Measurements from ENCODE around the gene IL34. TPM values are rescaled to one million over a fixed set of nuclear protein-coding genes. Genes with fewer than 3 reads are reported as not detected.
A peak's percentile ranks its signal among the peaks of the same experiment; 100 is the strongest.
"Not testable (repeated sequence)": the region's sequence is repeated elsewhere in the genome, so short reads cannot be mapped to it uniquely, and the experiment has no call there.

Gene IL34
- total RNA-seq, 1 experiment from 2014 or later: 0.12 TPM

DNA sequence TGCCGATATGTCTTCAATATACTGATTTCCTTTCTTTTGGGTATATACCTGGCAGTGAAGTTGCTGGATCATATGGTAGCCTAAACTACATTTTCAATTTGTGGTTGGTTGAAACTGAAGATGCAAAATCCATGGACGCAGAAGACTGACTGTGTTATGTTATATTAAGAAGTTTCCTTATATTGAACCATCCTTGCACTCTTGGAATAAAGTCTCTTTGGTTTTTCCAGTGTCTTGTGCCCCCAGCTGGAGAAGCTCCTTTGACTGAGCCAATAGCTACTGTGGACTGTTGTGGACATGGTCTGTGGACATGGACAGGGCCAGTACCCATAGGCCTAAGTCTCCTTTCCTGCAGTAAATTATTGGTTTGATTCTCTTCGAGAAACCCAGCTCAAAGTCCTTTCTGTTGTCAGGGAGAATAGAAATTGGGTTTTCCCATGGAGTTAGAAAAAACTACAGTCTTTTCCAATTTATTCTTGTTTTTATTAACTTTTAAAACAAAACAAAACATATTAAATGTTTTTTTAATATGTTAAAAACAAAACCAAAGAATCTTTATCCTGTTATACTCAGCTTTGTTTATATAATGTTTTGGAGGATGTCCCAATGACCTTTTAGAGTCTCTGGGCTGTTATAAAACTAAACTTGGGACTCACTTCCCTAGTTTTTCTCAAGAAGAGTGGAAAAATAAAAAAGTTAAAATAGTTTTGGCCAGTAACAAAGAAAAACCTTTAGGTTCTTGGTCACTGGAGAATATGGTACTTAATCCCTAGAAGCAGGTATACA lies 15.2 kb upstream of the IL34 start:
- DNase-seq (ENCODE audit: low read depth): no peak

DNA sequence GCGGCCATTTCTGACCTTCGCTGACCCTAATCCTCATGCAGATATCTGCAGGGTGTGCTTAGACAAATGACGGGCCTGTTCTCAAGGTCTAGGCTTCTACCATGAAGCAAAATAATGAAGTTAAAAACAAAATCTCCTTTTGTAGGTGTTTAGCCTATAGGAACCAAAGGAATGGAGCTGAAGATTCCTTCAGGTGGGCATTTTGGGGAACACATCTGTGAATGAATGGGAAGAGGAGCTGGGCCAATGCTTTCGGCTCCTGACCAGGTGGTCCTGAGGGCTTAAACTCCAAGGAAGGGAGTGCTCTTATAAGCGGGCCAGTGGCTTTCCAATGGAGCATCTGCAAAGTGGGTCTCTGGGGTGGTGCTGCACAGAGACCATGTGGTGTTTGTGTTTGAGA lies 14.1 kb upstream of the IL34 start:
- no peak for DNase-seq (ENCODE audit: low read depth)

DNA sequence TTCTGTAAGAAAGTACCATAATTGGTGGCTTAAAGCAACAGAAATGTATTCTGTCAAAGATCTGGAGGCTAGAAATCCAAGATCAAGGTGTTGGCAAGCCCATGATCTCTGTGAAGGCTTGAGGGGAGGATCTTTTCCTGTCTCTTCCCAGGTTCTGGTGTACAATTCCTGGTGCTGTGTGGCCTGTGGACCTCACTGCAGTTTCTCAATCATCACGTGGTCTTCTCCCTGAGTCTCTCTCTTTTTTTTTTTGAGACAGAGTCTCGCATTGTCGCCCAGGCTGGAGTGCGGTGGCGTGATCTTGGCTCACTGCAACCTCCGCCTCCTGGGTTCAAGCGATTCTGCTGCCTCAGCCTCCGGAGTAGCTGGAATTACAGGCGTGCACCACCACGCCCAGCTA lies 12.7 kb upstream of the IL34 start:
- not testable (repeated sequence) for DNase-seq (ENCODE audit: low read depth)

DNA sequence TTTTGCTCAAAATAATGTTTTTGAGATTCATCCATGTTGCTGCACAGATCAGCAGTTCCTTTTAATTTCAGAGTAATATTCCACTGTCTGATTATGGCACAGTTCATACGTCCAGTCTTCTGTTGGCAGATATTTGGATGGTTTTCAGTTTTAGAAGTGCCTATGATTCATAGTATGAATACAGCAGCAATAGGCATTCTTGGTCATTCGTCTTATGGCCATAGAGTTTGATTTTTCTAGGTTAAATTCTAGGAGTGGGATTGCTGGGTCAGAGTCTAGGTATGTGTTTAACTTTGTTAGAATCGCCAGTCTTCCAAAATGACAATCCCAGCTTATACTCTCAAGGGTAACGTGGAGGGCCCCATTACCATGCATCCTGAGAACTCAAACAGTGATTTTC lies 11.5 kb upstream of the IL34 start:
- no peak for DNase-seq (ENCODE audit: low read depth)

DNA sequence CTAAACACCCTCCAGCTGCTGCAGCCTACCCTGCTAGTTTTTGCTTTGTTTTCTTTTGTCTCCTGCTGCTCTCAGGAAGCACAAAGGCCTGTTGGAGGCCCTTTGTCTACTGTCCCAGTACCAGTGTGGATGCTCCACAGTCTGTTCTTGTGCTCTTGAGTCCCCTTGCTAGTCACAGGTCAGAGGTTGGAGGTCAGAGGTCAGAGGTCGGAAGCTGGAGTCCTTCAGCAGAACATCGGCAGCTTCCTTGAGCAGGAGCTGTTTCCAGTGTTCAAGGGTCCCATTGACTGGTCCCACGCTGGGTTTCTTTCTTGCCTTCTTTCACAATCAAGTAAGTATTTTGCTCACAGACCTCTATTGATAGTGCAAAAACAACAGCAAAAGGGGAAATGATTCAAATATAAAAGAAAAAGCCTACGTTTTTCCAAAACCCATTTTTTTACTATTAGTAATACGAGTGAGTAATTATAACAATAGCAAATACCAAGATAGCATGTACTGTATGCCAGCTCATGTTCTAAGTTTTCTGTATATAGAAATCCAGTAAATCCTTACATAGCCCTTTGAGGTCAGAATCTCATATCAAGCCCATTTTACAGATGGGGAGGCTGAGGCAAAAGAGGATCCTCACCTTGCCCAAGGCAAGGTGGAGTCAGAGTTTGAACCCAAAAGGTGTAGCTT lies 10.9 kb upstream of the IL34 start:
- no peak for DNase-seq (ENCODE audit: low read depth)

DNA sequence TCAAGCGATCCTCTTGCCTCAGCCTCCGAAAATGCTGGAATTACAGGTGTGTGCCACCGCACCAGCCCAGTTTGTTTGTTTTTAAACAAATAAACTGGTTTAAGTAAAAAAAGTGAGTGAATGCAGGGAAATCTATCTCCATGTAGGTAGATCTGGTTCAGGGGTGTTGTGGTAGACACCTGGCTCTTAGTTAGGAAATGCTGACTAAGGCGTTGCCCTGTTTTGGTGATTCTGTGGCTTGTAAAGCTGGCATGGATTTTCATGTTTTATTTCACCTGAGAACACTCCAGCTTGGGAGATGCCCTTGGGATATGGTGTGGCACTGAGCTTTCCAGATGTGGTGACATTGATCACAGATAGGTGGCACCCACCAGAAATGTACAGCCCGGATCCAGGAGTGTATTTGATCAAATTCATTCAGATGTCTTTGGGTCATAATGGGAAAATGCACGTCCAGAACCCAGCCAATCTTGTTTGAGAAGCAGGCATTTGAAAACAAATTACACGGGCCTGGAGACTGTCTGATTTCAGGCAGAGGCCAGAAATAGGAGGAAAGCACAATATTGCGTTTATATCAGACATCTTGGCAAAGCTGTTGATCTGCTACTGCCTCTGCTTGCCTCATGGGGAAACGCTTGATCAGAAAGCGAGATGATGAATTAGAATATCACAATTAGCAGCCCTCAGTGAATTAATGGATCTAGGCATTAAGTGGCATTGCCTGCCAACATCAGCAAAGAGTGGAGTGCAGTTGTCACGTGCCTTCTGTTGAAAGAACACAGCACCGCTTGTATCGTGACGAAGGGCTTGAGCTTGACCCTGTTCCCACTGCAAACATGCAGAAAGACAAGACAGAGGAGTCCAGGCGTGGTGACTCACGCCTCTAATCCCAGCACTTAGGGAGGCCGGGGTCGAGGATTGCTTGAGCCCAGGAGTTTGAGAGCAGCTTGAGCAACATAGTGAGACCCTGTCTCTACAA lies 7.3 kb upstream of the IL34 start:
- DNase-seq (ENCODE audit: low read depth): peak; percentile 51

DNA sequence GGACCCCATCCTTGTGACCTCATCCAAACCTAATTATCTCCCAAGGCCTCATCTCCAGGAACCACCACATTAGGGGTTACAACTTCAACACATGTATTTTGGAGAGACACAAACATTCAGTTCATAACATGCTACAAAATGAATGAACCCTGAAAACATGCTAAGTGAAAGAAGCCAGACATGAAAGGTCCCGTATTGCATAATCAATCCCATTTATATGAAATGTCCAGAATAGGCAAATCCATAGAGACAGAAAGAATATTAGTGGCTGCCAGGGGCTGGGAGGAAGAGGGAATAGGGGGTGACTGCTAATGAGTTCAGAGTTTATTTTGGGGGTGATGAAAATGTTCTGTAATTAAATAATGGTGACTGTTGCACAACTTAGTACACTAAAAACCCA lies 3.7 kb upstream of the IL34 start:
- DNase-seq (ENCODE audit: low read depth): no peak

DNA sequence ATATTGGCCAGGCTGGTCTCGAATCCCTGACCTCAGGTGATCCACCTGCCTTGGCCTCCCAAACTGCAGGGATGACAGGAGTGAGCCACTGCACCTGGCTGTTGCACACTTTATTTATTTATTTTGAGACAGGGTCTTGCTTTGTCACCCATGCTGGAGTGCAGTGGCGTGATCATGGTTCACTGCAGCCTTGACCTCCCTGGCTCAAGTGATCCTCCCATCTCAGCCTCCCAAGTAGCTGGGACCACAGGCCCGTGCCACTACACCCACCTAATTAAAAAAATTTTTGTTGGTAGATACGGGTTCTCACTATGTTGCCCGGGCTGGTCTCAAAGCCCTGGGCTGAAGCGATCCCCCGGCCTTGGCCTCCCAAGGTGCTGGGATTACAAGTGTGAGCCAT lies 3.1 kb upstream of the IL34 start:
- DNase-seq (ENCODE audit: low read depth): not testable (repeated sequence)

DNA sequence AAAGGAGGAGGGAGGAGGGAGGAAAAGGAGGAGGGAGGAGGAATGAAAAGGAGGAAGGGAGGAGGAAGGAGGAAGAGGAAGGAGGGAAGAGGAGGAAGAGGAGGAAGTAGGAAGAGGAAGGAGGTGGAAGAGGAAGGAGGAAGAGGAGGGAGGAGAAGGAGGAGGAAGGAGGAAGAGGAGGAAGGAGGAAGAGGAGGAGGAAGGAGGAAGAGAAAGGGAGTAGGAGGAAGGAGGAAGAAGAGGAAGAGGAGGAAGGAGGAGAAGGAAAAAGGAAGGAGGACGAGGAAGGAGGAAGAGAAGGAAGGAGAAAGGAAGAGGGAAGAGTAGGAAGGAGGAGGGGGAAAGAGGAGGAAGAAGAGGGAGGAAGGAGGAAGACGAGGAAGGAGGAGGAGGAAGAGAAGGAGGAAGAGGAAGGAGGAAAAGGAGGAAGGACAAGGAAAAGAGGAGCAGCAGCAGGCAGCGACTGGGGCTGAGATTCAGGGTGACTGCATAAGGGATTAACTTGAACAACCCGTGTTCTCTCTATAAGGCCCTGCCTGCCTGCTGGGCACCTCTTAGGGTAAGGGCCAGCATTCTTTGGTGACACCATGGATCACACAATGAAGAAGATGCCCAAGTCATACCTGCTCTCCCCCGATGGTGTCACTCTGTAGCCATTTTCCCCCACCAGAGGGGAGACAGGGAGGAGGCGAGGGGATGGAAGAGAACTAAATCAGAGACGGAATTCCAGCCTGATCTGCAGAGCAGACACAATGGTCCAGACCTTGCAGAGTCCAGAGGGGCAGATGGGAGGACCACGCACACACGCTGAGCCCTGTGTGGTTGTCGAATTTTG lies 1.4 kb upstream of the IL34 start:
- DNase-seq (ENCODE audit: low read depth): no peak

DNA sequence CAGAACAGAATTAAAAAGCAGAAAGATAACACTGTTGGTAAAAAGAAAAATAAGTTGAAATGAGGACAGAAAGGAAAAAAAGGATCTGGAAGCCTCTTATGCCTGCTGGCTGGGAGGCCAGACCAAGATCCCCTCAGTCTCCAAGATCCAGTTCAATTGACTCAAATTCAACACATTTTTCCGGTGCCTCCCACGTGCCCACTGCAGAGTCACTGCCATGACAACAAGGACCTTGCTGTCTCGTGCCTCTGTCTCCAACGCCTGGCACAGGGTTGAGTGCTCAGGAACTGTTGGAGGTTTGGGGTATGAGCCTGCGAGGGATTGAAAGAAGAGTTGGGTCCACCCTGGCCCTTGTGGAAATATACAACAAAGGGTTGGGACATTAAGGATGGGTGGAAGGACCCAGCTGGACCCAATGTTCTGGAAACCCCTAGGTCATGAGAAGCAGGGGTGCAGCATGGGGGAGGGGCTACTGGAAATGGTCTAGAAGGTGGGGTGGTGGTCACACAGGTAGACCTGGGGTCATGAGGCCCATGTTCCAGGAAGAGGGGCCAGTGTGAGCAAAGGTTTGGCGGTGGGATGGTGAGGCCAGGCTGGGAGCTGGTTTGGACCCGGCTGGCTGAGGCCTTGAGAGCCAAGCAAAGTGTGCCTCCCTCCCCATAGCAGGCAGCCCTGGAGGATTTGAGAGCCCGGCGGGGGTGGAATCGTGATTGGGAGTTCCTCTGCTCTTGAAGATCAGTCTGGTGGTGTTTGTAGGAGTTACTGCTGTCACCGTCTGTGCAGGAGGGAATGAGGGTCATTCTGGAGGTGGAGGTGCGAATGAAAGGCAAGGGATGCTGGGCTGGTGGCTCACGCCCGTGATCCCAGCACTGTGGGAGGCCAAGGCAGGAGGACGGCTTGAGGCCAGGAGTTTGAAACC lies 1.3 kb downstream of the IL34 start:
- DNase-seq (ENCODE audit: low read depth): no peak

DNA sequence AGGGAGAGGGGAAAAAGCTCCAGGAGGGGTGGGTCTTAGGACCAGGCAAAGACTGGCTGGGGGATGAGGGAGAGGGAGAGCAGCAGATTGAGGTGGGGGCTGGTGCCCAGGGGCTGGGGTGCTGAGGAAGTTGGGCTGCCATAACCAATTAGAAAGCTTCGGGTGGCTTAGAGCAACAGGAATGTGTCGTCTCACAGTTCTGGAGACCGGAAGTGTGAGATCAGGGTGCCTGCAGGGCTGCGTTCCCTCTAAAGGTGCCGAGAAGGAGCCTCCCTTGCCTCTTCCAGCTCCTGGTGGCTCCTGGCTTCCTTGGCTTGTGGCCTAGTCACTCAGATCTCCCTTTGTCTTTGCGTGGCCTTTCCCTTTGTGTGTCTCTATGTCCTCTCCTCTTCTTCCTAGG lies 2.2 kb downstream of the IL34 start:
- DNase-seq (ENCODE audit: low read depth): no peak

DNA sequence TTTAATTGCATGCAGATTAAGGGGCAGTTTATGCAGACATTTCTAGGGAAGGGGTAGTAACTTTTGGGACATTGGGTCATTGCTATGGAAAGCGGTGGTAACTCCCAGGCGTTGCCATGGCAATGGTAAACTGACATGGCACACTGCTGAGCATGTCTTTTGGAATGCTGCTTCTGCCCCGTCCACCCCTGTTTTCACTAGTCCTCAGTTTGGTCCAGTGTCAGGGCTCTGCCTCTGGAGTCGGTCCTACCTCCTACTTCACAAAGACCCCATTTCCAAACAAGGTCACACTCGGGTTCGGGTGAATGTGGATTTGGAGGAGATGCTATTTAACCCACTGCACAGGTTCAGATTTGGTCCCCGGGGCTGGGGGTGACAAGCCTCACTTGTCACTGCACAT lies 2.9 kb downstream of the IL34 start:
- no peak for DNase-seq (ENCODE audit: low read depth)

DNA sequence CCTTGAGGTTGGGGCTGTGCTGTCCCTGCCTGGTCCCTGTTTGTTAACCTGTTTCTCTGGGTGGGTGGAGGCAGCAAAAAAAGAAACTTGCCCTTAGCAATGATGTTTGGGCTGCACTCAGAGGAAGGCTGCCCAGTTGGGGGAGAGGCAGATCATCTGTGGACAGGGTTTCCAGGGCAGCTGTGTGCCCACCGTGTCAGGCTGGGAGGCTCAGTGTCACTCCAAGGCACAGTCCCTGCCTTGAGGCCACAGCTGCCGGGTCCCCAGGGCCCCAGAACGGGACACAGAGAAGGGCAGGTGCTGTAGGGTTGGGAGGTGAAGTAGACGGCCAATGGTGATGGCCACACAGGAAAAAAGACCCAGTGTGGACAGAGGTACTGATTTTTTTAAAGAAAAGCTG lies 3.9 kb downstream of the IL34 start:
- no peak for DNase-seq (ENCODE audit: low read depth)

DNA sequence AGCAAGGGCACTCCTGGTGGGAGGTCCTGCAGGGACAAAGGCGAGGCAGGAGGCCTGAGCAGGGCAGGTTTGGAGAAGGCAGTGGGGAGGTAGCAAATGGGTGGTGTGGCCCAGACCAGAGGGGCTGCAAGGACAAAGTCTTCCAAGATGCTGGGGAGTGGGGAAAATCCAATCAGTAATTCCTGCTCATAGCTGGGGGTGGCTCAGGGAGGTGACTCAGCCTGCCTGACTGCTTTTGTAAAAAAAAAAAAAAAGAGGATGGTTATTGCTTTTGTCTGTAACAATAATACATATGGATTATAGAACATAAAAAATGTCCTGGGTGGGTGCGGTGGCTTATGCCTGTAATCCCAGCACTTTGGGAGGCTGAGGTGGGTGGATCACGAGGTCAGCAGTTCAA lies 5.2 kb downstream of the IL34 start:
- no peak for DNase-seq (ENCODE audit: low read depth)

DNA sequence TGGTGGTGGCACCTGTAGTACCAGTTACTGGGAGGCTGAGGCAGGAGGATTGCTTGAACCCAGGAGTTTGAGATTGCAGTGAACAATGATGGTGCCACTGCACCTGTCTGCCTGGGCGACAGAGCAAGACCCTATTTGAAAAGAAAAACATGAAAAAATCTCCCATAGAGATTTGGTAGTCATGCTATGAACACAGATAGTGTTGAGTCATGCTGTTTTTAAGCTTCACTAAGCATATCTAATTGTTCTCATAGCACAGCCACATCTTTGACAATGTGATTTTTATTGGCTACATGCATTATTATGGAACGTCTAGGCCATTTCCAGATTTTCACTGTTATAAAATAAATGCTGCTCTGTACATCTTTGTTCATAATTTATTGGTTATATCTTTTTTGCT lies 6.0 kb downstream of the IL34 start:
- DNase-seq (ENCODE audit: low read depth): no peak

DNA sequence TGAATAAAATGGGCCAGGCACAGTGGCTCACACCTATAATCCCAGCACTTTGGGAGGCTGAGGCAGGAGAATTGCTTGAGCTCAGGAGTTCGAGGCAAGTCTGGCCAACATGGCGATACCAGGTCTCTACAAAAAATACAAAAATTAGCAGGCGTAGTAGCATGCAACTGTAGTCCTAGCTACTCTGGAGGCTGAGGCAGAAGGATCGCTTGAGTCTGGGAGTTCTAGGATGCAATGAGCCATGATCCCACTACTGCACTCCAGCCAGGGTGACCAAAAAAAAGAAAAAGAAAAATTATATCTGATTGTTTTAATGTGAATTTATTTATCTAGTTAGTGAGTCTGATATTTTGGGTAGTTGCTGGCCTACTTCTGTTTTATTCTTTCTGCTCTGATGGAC lies 7.0 kb downstream of the IL34 start:
- no peak for DNase-seq (ENCODE audit: low read depth)

DNA sequence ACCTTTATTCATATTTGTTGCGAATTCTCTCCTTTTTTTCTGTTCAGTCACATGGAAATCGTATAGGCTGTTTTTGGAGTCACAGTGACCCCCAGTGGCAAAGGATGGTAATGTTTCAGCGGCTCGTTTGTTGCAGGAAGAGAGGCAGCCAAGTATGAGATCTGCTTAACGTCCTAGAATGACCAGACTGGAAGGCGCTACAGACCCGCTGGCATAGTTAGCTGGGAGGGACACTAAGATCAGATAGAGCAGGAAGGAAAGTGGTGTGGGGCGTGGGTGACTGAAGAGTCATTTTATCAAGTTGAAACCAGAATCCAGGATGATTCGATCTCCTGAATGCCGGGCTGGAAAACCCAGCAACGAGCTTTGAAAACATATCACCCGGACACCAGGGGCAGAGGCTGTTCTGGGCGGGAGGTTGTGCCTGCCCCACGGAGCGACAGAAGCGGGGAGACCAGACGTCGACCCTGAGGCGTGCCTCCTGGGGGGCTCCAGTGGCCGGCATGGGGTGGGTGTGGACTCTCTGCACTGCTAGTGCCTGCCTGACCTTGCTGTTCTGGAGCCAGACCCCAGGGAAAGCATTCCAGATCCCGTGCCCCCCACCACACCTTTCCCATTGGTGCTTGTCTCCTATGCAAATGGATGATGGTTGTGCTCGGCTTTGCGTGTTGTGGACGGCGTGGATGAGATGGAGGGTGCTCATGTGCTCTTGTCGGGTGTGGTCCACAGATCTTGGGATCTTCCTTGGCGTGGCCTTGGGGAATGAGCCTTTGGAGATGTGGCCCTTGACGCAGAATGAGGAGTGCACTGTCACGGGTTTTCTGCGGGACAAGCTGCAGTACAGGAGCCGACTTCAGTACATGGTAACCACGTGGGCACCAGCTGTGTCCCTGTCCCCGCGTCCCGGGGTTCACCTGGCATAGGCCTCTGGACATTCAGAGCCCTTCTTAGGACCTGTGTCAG lies 7.7 kb downstream of the IL34 start:
- DNase-seq (ENCODE audit: low read depth): peak; percentile 78

DNA sequence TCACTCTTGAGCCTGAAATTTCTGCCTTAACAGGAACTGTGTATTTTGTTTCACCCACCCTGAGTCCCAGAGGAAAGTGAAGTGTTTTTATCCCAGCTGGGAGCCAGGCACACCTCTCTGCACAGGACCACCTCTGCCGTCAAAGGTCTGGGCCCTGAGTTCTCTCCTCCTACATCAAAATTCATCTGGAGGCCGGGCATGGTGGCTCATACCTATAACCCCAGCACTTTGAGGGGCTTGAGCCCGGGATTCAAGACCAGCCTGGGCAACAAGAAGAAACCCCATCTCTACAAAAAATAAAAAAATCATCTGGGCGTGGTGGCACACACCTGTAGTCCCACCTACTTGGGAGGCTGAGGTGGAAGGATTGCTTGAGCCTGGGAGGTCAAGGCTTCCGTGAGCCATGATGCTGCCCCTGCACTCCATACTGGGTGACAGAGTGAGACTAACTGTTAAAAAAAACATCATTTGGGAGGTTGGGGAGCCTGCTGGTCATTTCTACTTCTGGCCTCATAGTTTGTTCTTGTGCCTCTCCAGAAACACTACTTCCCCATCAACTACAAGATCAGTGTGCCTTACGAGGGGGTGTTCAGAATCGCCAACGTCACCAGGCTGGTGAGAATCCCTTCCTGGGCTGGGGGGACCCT lies 9.8 kb downstream of the IL34 start:
- DNase-seq (ENCODE audit: low read depth): no peak
